Measurements from ENCODE around the gene CGB8. TPM values are rescaled to one million over a fixed set of nuclear protein-coding genes. Genes with fewer than 3 reads are reported as not detected.

Gene CGB8
- total RNA-seq, 2 experiments from 2014 or later, result not detected

GRCh38 chr19:48997972-48998371 lies 50.9 kb downstream of the CGB8 start:
- DNase-seq (peak; percentile 64), ATAC-seq (ENCODE audit: low read depth) (no peak)
- no peak overlapping the region for H3K27ac Mint-ChIP-seq
- POLR2A ChIA-PET, result interaction anchor here (0.9 kb wide), 1 partner anchor 97 kb away, joined by 3 read pairs; no protein-coding TSS in a partner anchor
- no peaks in the 10 kb centered on the region for H3K9me3 Mint-ChIP-seq
- H3K27me3 Mint-ChIP-seq, result no peaks in the 10 kb centered on the region
- peaks cover 24% of the 10 kb centered on the region for H3K4me1 Mint-ChIP-seq
- H3K36me3 Mint-ChIP-seq, result peaks cover 2% of the 10 kb centered on the region
- no peak overlapping the region for H3K4me3 Mint-ChIP-seq

Small RNA genes lying within 50 kb of the gene (microRNA-seq; reads per million reads assigned to microRNA genes)
- not detected for gene MIR6798

Other genes with a start within 250 kb of the CGB8 start
- gene BCAT2, start 238.1 kb downstream of the CGB8 start, total RNA-seq, result 10 to 100 TPM; 40.6 to 43.9 TPM
- 1 to 10 TPM; 2.6 to 3.3 TPM for gene HSD17B14, start 212.6 kb downstream of the CGB8 start, total RNA-seq
- gene PLEKHA4, start 180.5 kb downstream of the CGB8 start, total RNA-seq, result 1 to 10 TPM; 4.0 to 7.0 TPM
- gene PPP1R15A, start 176.7 kb downstream of the CGB8 start, total RNA-seq, result 10 to 100 TPM; 82.8 to 83.9 TPM
- under 1 TPM in 1 of 2 experiments, not detected in 1; 0.17 TPM for gene TULP2, start 150.4 kb downstream of the CGB8 start, total RNA-seq
- 100 to 1,000 TPM; 203 to 214 TPM for gene NUCB1, start 148.8 kb downstream of the CGB8 start, total RNA-seq
- 1 to 10 TPM; 1.7 to 2.6 TPM for gene DHDH, start 115.4 kb downstream of the CGB8 start, total RNA-seq
- 100 to 1,000 TPM; 285 to 296 TPM for gene BAX, start 94.2 kb downstream of the CGB8 start, total RNA-seq
- gene FTL, start 83.8 kb downstream of the CGB8 start, total RNA-seq, result 1,000 to 10,000 TPM; 1,232 to 1,343 TPM
- gene GYS1, start 55.8 kb downstream of the CGB8 start, total RNA-seq, result 10 to 100 TPM; 58.0 to 63.1 TPM
- gene RUVBL2, start 55.2 kb downstream of the CGB8 start, total RNA-seq, result 10 to 100 TPM; 71.3 to 76.1 TPM
- gene LHB, start 32.0 kb downstream of the CGB8 start, total RNA-seq, result not detected
- gene CGB3, start 24.8 kb downstream of the CGB8 start, total RNA-seq, result not detected
- not detected for gene CGB2, start 17.2 kb downstream of the CGB8 start, total RNA-seq
- not detected for gene CGB1, start 12.2 kb downstream of the CGB8 start, total RNA-seq
- gene CGB5, start 5.3 kb downstream of the CGB8 start, total RNA-seq, result not detected
- gene CGB7, start 8.6 kb upstream of the CGB8 start, total RNA-seq, result not detected
- gene NTF4, start 15.7 kb upstream of the CGB8 start, total RNA-seq, result not detected
- not detected for gene KCNA7, start 23.6 kb upstream of the CGB8 start, total RNA-seq
- gene SNRNP70, start 36.3 kb upstream of the CGB8 start, total RNA-seq, result 100 to 1,000 TPM; 321 to 328 TPM
- 10 to 100 TPM in 1 of 2 experiments, 1 to 10 TPM in 1; 8.9 to 10.1 TPM for gene LIN7B, start 65.3 kb upstream of the CGB8 start, total RNA-seq
- 1 to 10 TPM; 1.3 to 1.7 TPM for gene C19orf73, start 70.0 kb upstream of the CGB8 start, total RNA-seq
- gene PPFIA3, start 70.4 kb upstream of the CGB8 start, total RNA-seq, result 1 to 10 TPM; 3.6 to 4.6 TPM
- not detected for gene HRC, start 106.3 kb upstream of the CGB8 start, total RNA-seq
- under 1 TPM; 0.19 to 0.34 TPM for gene TRPM4, start 108.7 kb upstream of the CGB8 start, total RNA-seq